Loucy (cell line): ENCODE measurements around the gene SLC4A3.

ENCODE experiments used
- CTCF ChIP-seq: fragments of 200-600 bp; sonication (generic); conservative IDR thresholded peaks from 2 replicates; pipeline ENCODE4 v1.5.1; 2014; ENCODE audit warnings: mild to moderate bottlenecking, antibody characterized with exemption, low read length
- EZH2phosphoT487 ChIP-seq: fragments of 200-600 bp; IDR thresholded peaks from 2 replicates; pipeline ENCODE4 v1.6.1; 2018; ENCODE audit warnings: antibody characterized with exemption, mild to moderate bottlenecking, moderate library complexity, borderline replicate concordance

GRCh38 chr2:219665926-219666325, 38.5 kb downstream of the SLC4A3 start:
- TF ChIP-seq CTCF (no peak), EZH2phosphoT487 (no peak)
